Panc1 (cell line): ENCODE measurements around the gene TRAPPC2L.

Source experiments
- CTCF ChIP-seq: fragments of 450-650 bp; IDR thresholded peaks from 2 replicates; pipeline ENCODE4 v1.5.1; 2017; ENCODE audit warnings: mild to moderate bottlenecking
- POLR2AphosphoS5 ChIP-seq: IDR thresholded peaks from 2 replicates; pipeline ENCODE4 v1.6.1; 2012; ENCODE audit warnings: mild to moderate bottlenecking, low read depth, low read length, moderate library complexity
- REST ChIP-seq, 2 experiments: IDR thresholded peaks; 2 replicates each; pipeline ENCODE4 v1.6.1; 2011 to 2012; ENCODE audit warnings: low read depth in 2 of 2, control low read depth in 1 of 2, low read length in 1 of 2, mild to moderate bottlenecking in 1 of 2, moderate library complexity in 1 of 2; ENCODE audit not compliant: insufficient read depth in 1 of 2
- SIN3A ChIP-seq: IDR thresholded peaks from 2 replicates; pipeline ENCODE4 v1.6.1; 2012; ENCODE audit warnings: low read depth, mild to moderate bottlenecking, low read length, moderate library complexity, borderline replicate concordance; ENCODE audit not compliant: insufficient read depth
- TCF7L2 ChIP-seq: IDR thresholded peaks from 2 replicates; pipeline ENCODE4 v1.6.1; 2011; ENCODE audit warnings: mild to moderate bottlenecking, low read depth, low read length, inconsistent platforms

GRCh38 chr16:88810166-88810911 is 46.6 kb upstream of the TRAPPC2L start:
- TF ChIP-seq CTCF (no peak), POLR2AphosphoS5 (no peak), REST (IDR thresholded peaks at IDR 0.05; ENCODE audit: insufficient read depth in 1 of 2, low read depth in 2 of 2, low read length in 1 of 2) (no peak), SIN3A (no peak), TCF7L2 (no peak)
